GM12892 (cell line): Measurements from ENCODE around the gene TMEM94.

Experiments used
- POLR2A ChIP-seq: IDR thresholded peaks from 2 replicates; pipeline ENCODE4 v1.6.1; 2011; ENCODE audit warnings: low read depth, low read length, control low read depth
- POLR2AphosphoS5 ChIP-seq: IDR thresholded peaks from 2 replicates; pipeline ENCODE4 v1.6.1; 2011; ENCODE audit warnings: low read depth, low read length, control low read depth

DNA sequence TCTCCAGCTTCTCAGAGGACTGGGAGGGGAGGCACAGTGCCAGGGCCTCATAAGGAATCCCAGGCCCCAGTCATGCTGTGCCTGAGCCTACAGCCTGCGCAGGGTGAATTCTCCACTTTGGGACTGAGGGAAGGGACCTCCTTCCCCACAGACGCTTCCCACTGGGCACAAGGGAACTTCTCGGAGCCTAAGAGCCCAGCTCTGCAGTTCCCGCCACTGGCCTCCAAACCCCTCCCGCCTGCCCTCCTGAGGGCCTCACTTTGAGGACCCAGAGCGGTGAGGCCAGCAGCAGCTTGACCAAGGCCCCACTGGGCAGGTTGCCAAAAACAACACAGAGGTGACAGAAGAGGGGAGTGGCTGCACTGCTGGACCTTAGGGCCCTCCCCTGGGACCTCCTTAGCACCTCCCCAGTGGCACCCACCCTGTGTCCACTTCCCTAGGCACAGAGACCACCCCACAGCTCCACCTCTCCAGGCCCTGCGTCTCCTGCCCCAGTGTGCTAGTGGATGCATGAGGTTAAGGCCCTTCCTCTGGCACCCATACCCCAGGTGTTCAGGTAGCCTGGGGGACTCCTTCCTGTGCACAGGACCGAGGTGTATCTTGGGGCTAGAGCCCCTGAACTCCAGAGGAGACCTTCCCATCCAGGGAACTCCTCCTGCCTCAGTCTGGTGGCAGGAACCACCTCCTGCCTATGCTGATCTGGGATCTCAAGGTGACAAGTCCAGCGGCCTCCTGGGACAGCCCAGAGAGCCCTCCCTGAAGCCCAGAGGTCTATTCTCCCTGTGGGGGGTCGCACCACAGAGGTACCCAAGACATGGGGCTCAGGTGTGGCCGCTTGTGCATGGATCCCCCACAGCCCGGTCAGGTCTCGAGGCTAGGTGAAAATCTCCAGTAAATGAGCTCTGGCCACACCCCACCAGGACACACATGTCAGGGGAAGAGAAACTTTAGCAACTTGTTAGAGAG, 55.5 kb downstream of the TMEM94 start:
- no peak for TF ChIP-seq POLR2AphosphoS5
- no peak for TF ChIP-seq POLR2A
